HG03108 (cell line): ENCODE results near the gene IRAK2.
"Not testable (repeated sequence)": the region's sequence is repeated elsewhere in the genome, so short reads cannot be mapped to it uniquely, and the experiment has no call there.

Source experiments
- ATAC-seq: cut with Tn5 transposase; IDR thresholded peaks from one replicate; pipeline ENCODE4 v1.9.1; 2021; ENCODE audit warnings: moderate library complexity; ENCODE audit not compliant: unreplicated experiment

The IRAK2 gene, protein sequence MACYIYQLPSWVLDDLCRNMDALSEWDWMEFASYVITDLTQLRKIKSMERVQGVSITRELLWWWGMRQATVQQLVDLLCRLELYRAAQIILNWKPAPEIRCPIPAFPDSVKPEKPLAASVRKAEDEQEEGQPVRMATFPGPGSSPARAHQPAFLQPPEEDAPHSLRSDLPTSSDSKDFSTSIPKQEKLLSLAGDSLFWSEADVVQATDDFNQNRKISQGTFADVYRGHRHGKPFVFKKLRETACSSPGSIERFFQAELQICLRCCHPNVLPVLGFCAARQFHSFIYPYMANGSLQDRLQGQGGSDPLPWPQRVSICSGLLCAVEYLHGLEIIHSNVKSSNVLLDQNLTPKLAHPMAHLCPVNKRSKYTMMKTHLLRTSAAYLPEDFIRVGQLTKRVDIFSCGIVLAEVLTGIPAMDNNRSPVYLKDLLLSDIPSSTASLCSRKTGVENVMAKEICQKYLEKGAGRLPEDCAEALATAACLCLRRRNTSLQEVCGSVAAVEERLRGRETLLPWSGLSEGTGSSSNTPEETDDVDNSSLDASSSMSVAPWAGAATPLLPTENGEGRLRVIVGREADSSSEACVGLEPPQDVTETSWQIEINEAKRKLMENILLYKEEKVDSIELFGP

DNA sequence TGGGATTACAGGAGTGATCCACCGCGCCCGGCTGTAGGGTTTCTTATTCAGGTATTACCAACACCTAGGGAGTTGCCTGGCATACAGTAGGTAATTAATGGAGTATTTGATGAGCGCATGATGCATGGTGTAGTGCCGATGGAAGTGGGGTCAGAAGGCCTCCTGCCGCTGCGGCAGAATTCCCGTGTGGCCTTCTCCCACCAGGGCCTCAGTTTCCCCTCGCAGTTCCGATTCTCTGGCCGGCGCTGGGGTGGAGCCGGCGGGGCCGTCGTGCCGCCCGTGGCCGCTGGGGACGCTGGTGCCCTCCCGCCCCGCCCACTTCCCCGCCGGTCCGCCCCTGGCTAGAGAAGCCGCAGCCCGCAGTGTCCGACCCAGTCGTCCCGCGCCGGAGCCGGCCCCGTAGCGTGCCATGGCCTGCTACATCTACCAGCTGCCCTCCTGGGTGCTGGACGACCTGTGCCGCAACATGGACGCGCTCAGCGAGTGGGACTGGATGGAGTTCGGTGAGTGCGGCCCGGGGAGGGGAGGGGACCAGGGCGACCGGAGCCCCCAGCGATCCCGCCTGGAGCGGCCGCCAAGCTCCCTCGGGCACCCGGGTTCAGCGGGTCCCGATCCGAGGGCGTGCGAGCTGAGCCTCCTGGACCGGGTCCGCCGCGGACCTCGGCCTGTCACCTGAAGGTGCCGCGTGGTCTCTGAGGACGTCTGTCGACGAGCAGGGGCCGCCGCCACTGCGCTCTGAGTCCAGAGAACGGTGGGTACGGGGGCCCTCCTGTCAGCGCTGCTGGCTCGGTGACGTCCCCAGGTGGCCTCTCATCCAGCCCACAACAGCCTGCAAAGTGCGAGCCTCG lies at the start of gene IRAK2:
TSS of gene IRAK2 (plus strand) at position 374 of the 848 bp plus-strand sequence. CDS start at position 410, 36 bp downstream.
- peak; percentile 79 for ATAC-seq

DNA sequence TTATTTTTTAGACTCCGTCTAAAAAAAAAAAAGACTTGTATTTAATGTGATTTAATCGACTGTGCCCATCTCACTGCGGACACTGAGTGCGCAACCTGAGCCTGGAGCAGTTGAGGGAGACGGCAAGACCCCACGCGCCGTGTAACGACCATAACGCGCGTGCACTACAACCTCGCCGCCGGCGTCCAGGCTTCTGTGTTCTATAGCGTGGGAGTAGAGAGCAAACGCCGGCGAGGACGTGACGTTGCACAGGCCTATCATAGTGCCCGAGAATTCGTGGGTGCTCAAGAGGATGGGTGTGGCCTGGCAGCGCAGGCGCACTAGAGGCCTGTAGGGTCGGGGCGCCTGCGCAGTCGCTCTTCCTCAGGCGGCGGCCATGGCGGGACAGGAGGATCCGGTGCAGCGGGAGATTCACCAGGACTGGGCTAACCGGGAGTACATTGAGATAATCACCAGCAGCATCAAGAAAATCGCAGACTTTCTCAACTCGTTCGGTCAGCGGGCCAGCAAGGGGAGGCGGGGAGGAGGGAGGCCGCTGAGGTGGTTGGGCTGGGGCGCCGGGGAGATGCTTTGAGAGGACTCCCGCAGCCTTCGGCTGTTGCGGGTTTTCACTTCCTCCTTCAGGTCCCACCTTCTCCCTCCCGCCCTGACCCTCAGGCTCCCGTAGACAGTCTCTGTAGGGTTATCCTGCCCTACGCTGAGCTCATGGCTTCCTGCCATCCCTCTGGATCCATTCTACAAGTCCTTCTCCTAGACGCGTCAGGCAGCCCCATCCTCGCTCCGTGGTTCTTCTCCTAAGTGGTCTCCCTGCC lies 49.2 kb upstream of the IRAK2 start, which contains the start of gene BRK1:
TSS of gene BRK1 (plus strand) at position 350 of the 812 bp plus-strand sequence. CDS start at position 377, 27 bp downstream.
- ATAC-seq = peak; percentile 99

- ATAC-seq = no peak
These were observed 48.6 kb upstream of the IRAK2 start for GRCh38 chr3:10116138-10116460.

- no peak for ATAC-seq
These were observed 47.8 kb upstream of the IRAK2 start for GRCh38 chr3:10116928-10117327.

GRCh38 chr3:10119376-10119775 lies 45.3 kb upstream of the IRAK2 start:
- ATAC-seq = no peak

DNA sequence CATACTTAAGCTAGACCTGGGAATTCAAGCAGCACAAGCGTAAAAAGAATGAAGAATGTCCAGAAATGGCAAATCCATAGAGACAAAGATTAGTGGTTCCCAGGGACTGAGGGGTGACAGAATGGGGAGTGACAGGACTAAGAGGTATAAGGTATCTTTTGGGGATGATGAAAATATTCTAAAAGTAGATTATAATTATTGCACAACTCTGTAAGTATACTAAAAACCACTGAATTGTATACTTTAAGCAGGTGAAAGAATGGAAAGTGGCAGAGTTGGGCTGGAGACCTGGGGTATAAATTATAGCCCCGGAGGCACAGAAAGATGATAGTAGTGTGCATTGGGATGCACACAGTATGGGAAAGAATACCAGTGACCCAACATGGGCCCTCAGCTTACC lies 43.7 kb upstream of the IRAK2 start:
- ATAC-seq = no peak

- ATAC-seq = no peak
These were observed 42.0 kb upstream of the IRAK2 start for GRCh38 chr3:10122724-10123123.

DNA sequence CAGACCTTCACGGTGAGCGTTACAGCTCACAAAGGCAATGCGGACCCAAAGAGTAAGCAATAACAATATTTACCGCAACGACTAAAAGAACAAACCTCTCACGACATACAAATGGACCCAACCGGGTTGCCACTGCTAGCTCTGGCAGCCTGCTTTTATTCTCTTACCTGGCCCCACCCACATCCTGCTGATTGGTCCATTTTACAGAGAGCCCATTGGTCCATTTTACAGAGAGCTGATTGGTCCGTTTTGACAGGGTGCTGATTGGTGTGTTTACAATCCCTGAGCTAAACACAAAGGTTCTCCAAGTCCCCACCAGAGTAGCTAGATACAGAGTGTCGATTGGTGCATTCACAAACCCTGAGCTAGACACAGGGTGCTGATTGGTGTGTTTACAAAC lies 28.8 kb upstream of the IRAK2 start:
- not testable (repeated sequence) for ATAC-seq

GRCh38 chr3:10136426-10137005 lies 28.2 kb upstream of the IRAK2 start:
- ATAC-seq = no peak

GRCh38 chr3:10137178-10137577 lies 27.5 kb upstream of the IRAK2 start:
- no peak for ATAC-seq

DNA sequence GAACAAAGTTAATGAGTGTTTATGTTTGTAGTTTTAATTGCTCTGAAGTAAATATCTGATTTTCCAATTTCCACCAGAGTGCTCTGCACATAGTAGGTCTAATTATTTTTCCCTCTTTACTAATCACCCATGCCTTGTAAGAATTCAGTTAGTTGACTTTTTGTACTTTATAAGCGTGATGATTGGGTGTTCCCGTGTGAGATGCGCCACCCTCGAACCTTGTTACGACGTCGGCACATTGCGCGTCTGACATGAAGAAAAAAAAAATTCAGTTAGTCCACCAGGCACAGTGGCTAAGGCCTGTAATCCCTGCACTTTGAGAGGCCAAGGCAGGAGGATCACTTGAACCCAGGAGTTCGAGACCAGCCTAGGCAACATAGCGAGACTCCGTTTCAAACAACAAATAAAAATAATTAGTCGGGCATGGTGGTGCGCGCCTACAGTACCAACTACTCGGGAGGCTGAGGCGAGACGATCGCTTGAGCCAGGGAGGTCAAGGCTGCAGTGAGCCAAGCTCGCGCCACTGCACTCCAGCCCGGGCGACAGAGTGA lies 23.6 kb upstream of the IRAK2 start:
- ATAC-seq = no peak

DNA sequence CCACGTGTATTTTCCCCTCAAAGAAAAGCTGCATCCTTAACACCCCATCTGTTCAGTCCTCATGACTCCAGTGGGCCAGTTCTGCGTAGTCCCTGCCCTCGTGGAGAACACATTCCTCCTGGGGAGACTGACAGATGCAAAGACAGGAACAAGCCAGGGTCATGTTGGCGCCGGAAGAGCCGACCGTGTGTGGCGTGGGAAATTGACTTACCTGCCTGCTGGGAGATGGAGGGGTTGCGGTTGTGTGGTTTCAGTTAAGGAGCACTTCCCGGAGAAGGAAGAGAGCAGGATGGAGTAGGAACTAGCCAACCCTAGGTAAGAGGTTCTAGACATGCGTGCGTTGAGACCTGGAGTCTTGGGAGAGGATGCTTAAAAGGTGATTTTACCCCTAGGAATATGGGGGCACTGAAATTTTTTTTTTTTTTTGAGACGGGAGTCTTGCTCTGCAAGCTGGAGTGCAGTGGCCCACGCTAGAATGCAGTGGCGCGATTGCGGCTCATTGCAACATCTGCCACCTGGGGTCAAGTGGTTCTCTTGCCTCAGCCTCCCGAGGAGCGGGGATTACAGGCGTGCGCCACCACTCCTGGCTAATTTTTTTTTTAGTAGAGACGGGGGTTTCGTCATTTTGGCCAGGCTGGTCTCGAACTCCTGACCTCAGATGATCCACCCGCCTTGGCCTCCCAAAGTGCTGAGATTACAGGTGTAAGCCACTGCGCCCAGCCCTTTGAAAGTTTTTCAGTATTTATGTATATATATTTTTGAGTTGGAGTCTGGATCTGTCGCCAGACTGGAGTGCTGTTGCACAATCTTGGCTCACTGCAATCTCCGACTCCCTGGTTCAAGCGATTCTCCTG lies 21.8 kb upstream of the IRAK2 start:
- ATAC-seq = no peak

GRCh38 chr3:10145685-10146084 lies 19.0 kb upstream of the IRAK2 start:
- ATAC-seq = no peak

GRCh38 chr3:10149226-10149625 lies 15.5 kb upstream of the IRAK2 start:
- no peak for ATAC-seq

DNA sequence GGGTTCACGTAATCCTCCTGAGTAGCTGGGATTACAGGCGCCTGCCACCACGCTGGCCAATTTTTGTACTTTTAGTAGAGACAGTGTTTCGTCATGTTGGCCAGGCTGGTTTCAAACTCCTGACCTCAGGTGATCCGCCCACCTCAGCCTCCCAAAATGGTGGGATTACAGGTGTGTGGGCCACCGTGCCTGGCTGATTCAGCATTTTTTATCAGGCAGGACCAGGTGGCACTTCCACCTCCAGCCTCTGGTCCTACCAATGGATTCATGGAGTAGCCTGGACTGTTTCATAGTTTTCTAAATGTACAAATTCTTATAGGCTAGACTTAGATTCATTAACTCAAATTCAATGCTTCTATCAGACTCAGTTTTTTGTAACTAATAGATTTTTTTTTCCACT lies 13.7 kb upstream of the IRAK2 start:
- ATAC-seq = no peak

GRCh38 chr3:10154335-10155122 lies 10.2 kb upstream of the IRAK2 start:
- ATAC-seq = no peak

DNA sequence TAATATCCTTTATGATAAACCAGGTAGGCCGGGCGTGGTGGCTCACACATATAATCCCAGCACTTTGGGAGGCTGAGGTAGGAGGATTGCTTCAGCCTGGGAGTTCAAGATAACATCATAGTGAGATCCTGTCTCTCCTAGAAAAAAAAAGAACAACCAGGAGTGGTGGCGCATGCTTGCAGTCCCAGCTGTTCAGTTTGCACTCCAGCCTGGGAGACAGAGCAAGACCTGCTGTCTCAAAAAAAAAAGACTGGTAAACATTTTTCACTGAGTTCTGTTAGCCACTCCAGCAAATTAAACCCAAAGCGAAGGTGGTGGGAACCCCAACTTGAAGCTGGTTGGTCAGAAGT lies 9.6 kb upstream of the IRAK2 start:
- ATAC-seq = no peak

- ATAC-seq = no peak
These were observed 9.1 kb upstream of the IRAK2 start for GRCh38 chr3:10155658-10156057.
